ENCODE measurements around the gene GGA2.
"Not testable (repeated sequence)": the region's sequence is repeated elsewhere in the genome, so short reads cannot be mapped to it uniquely, and the experiment has no call there.

Gene GGA2

GRCh38 chr16:23510164-23510914, at the start of gene GGA2:
Gene GGA2 (minus strand): TSS chr16:23510494. CDS start chr16:23510411, 83 bp downstream.
- DNase-seq: peak; percentile 84

- DNase-seq: peak; percentile 21
Measured at GRCh38 chr16:23557779-23558702, 47.7 kb upstream of the GGA2 start.

GRCh38 chr16:23556881-23557778, 46.8 kb upstream of the GGA2 start, which contains the start of the genes EARS2 and UBFD1:
Gene EARS2 (minus strand): TSS chr16:23557350. CDS start chr16:23557343, 7 bp downstream.
Gene UBFD1 (plus strand): TSS chr16:23557727. CDS start chr16:23557743, 16 bp downstream.
- peak; percentile 99 for DNase-seq

GRCh38 chr16:23554536-23554935, 44.2 kb upstream of the GGA2 start:
- DNase-seq: no peak

- no peak for DNase-seq
Measured at GRCh38 chr16:23552161-23552560, 41.9 kb upstream of the GGA2 start.

- DNase-seq: no peak
Measured at GRCh38 chr16:23549938-23550337, 39.6 kb upstream of the GGA2 start.

- DNase-seq: no peak
Measured at GRCh38 chr16:23544436-23544835, 34.1 kb upstream of the GGA2 start.

- DNase-seq: not testable (repeated sequence)
Measured at GRCh38 chr16:23540817-23541178, 30.5 kb upstream of the GGA2 start.

- no peak for DNase-seq
Measured at GRCh38 chr16:23539984-23540816, 29.9 kb upstream of the GGA2 start.

GRCh38 chr16:23538919-23539278, 28.6 kb upstream of the GGA2 start:
- DNase-seq: no peak

- DNase-seq: no peak
Measured at GRCh38 chr16:23537390-23537789, 27.1 kb upstream of the GGA2 start.

GRCh38 chr16:23535901-23536300, 25.6 kb upstream of the GGA2 start:
- DNase-seq: no peak

- no peak for DNase-seq
Measured at GRCh38 chr16:23534868-23535860, 24.9 kb upstream of the GGA2 start.

- no peak for DNase-seq
Measured at GRCh38 chr16:23532448-23532847, 22.2 kb upstream of the GGA2 start.

GRCh38 chr16:23530062-23530461, 19.8 kb upstream of the GGA2 start:
- DNase-seq: no peak

GRCh38 chr16:23528644-23529310, 18.5 kb upstream of the GGA2 start:
- DNase-seq: no peak

- no peak for DNase-seq
Measured at GRCh38 chr16:23527961-23528643, 17.8 kb upstream of the GGA2 start.

GRCh38 chr16:23524886-23525285, 14.6 kb upstream of the GGA2 start:
- DNase-seq: no peak

- no peak for DNase-seq
Measured at GRCh38 chr16:23523876-23524385, 13.6 kb upstream of the GGA2 start.
